Esophagus squamous epithelium (tissue), 4 donors: ENCODE measurements around the gene ALOXE3.

Source experiments
- POLR2A ChIP-seq, 4 donors: fragments of 450-650 bp; IDR thresholded peaks; one replicate each; pipeline ENCODE4 v1.6.1; 2017; ENCODE audit warnings: antibody characterized with exemption in 4 of 4, mild to moderate bottlenecking in 4 of 4, moderate library complexity in 3 of 4
- TF ChIP-seq, protein P1 (sequence below), 6 experiments: fragments of 450-650 bp in 4 of 6; fragments of 200-600 bp in 2 of 6; sonication (generic) in 2 of 6; IDR thresholded peaks; one replicate each; pipeline ENCODE4 v1.5.1; 2016 to 2019; ENCODE audit warnings: antibody characterized with exemption in 6 of 6, mild to moderate bottlenecking in 4 of 6, moderate library complexity in 4 of 6

DNA sequence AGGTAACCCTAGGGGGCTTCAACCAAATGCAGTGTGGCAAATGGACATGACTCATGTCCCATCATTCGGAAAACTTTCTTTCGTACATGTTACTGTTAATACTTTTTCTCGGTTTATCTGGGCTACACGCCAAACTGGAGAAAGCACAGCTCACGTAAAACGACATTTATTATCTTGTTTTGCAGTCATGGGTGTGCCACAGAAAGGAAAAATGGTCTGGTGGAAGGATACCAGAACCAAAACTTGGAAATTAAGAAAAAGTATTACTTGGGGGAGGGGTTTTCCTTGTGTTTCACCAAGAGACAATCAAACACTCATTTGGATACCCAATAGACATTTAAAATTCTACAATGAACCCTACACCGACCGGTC lies 55.9 kb downstream of the ALOXE3 start:
- TF ChIP-seq, protein P1, sequence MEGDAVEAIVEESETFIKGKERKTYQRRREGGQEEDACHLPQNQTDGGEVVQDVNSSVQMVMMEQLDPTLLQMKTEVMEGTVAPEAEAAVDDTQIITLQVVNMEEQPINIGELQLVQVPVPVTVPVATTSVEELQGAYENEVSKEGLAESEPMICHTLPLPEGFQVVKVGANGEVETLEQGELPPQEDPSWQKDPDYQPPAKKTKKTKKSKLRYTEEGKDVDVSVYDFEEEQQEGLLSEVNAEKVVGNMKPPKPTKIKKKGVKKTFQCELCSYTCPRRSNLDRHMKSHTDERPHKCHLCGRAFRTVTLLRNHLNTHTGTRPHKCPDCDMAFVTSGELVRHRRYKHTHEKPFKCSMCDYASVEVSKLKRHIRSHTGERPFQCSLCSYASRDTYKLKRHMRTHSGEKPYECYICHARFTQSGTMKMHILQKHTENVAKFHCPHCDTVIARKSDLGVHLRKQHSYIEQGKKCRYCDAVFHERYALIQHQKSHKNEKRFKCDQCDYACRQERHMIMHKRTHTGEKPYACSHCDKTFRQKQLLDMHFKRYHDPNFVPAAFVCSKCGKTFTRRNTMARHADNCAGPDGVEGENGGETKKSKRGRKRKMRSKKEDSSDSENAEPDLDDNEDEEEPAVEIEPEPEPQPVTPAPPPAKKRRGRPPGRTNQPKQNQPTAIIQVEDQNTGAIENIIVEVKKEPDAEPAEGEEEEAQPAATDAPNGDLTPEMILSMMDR (IDR thresholded peaks at IDR 0.05), result no peak
- no peak for TF ChIP-seq POLR2A (IDR thresholded peaks at IDR 0.05)
